Measurements from ENCODE around the gene WNK3. TPM values are rescaled to one million over a fixed set of nuclear protein-coding genes. Genes with fewer than 3 reads are reported as not detected.
"Not testable (repeated sequence)": the region's sequence is repeated elsewhere in the genome, so short reads cannot be mapped to it uniquely, and the experiment has no call there.

The WNK3 gene
- 1.1 TPM in 2 replicates for total RNA-seq

GRCh38 chrX:54357414-54358377 lies at the start of gene WNK3:
Gene WNK3, minus strand, starts transcription at chrX:54358046.
- no peak for DNase-seq (ENCODE audit: extremely low read depth, low read depth, low spot score)

- no peak for DNase-seq (ENCODE audit: extremely low read depth, low read depth, low spot score)
Measured at GRCh38 chrX:54407266-54407665, 49.4 kb upstream of the WNK3 start.

GRCh38 chrX:54397113-54397512 lies 39.3 kb upstream of the WNK3 start:
- no peak for DNase-seq (ENCODE audit: extremely low read depth, low read depth, low spot score)

GRCh38 chrX:54386314-54386713 lies 28.5 kb upstream of the WNK3 start:
- peak; percentile 14 for DNase-seq (ENCODE audit: extremely low read depth, low read depth, low spot score)

GRCh38 chrX:54384661-54385060 lies 26.8 kb upstream of the WNK3 start:
- not testable (repeated sequence) for DNase-seq (ENCODE audit: extremely low read depth, low read depth, low spot score)

- DNase-seq (ENCODE audit: extremely low read depth, low read depth, low spot score) = no peak
Measured at GRCh38 chrX:54359408-54359807, 1.6 kb upstream of the WNK3 start.

- DNase-seq (ENCODE audit: extremely low read depth, low read depth, low spot score) = no peak
Measured at GRCh38 chrX:54358424-54359211, 772 bp upstream of the WNK3 start.

- no peak for DNase-seq (ENCODE audit: extremely low read depth, low read depth, low spot score)
Measured at GRCh38 chrX:54352677-54353076, 5.2 kb downstream of the WNK3 start.

GRCh38 chrX:54337383-54337782 lies 20.5 kb downstream of the WNK3 start:
- DNase-seq (ENCODE audit: extremely low read depth, low read depth, low spot score) = not testable (repeated sequence)

GRCh38 chrX:54325077-54325476 lies 32.8 kb downstream of the WNK3 start:
- no peak for DNase-seq (ENCODE audit: extremely low read depth, low read depth, low spot score)

- no peak for DNase-seq (ENCODE audit: extremely low read depth, low read depth, low spot score)
Measured at GRCh38 chrX:54320067-54320466, 37.8 kb downstream of the WNK3 start.

GRCh38 chrX:54306379-54306778 lies 51.5 kb downstream of the WNK3 start:
- no peak for DNase-seq (ENCODE audit: extremely low read depth, low read depth, low spot score)

- DNase-seq (ENCODE audit: extremely low read depth, low read depth, low spot score) = no peak
Measured at GRCh38 chrX:54301516-54301915, 56.3 kb downstream of the WNK3 start.

- DNase-seq (ENCODE audit: extremely low read depth, low read depth, low spot score) = no peak
Measured at GRCh38 chrX:54294306-54294705, 63.5 kb downstream of the WNK3 start.

GRCh38 chrX:54292755-54293154 lies 65.1 kb downstream of the WNK3 start:
- DNase-seq (ENCODE audit: extremely low read depth, low read depth, low spot score) = no peak

GRCh38 chrX:54291758-54292157 lies 66.1 kb downstream of the WNK3 start:
- DNase-seq (ENCODE audit: extremely low read depth, low read depth, low spot score) = no peak

GRCh38 chrX:54288968-54289367 lies 68.9 kb downstream of the WNK3 start:
- no peak for DNase-seq (ENCODE audit: extremely low read depth, low read depth, low spot score)

GRCh38 chrX:54288277-54288676 lies 69.6 kb downstream of the WNK3 start:
- DNase-seq (ENCODE audit: extremely low read depth, low read depth, low spot score) = no peak

- DNase-seq (ENCODE audit: extremely low read depth, low read depth, low spot score) = no peak
Measured at GRCh38 chrX:54281676-54282075, 76.2 kb downstream of the WNK3 start.

- no peak for DNase-seq (ENCODE audit: extremely low read depth, low read depth, low spot score)
Measured at GRCh38 chrX:54280466-54280865, 77.4 kb downstream of the WNK3 start.

- DNase-seq (ENCODE audit: extremely low read depth, low read depth, low spot score) = no peak
Measured at GRCh38 chrX:54271664-54272063, 86.2 kb downstream of the WNK3 start.

GRCh38 chrX:54248309-54248708 lies 109.5 kb downstream of the WNK3 start:
- DNase-seq (ENCODE audit: extremely low read depth, low read depth, low spot score) = peak; percentile 3
